Osteocyte (in vitro differentiated cells): ENCODE measurements around the gene NCK2. TPM values are rescaled to one million over a fixed set of nuclear protein-coding genes. Genes with fewer than 3 reads are reported as not detected.
"Not testable (repeated sequence)": the region's sequence is repeated elsewhere in the genome, so short reads cannot be mapped to it uniquely, and the experiment has no call there.

Experiments used
- DNase-seq: peaks from one replicate; pipeline ENCODE4 v3.0.0; 2021; ENCODE audit warnings: mixed read lengths; ENCODE audit not compliant: unreplicated experiment; ENCODE audit errors: extremely low spot score
- H3K27ac Mint-ChIP-seq: one replicate; pipeline ENCODE4 v1.8.0; 2021; ENCODE audit warnings: mild to moderate bottlenecking, mixed read lengths; ENCODE audit not compliant: unreplicated experiment
- H3K27me3 Mint-ChIP-seq: one replicate; pipeline ENCODE4 v1.8.0; 2021; ENCODE audit warnings: mixed read lengths; ENCODE audit not compliant: unreplicated experiment
- H3K36me3 Mint-ChIP-seq: one replicate; pipeline ENCODE4 v1.8.0; 2021; ENCODE audit warnings: mixed read lengths; ENCODE audit not compliant: unreplicated experiment
- H3K4me1 Mint-ChIP-seq: one replicate; pipeline ENCODE4 v1.8.0; 2021; ENCODE audit warnings: mixed read lengths; ENCODE audit not compliant: unreplicated experiment
- H3K4me3 Mint-ChIP-seq: one replicate; pipeline ENCODE4 v1.8.0; 2021; ENCODE audit warnings: mild to moderate bottlenecking, moderate library complexity, mixed read lengths; ENCODE audit not compliant: unreplicated experiment
- H3K9me3 Mint-ChIP-seq: one replicate; pipeline ENCODE4 v1.8.0; 2021; ENCODE audit warnings: mixed read lengths; ENCODE audit not compliant: unreplicated experiment
- CTCF ChIP-seq: fragments of 200-600 bp; sonication (generic); IDR thresholded peaks from 2 replicates; pipeline ENCODE4 v1.5.0; 2021; ENCODE audit warnings: antibody characterized with exemption, mild to moderate bottlenecking, moderate library complexity
- total RNA-seq: library from RNA; stranded (reverse); gene quantifications from 2 replicates; pipeline ENCODE4 v1.2.1, GENCODE V29; 2021

NCK2 gene
- total RNA-seq, 1 donor from 2014 or later: 39.5 TPM

GRCh38 chr2:105755895-105756294, 11.2 kb downstream of the NCK2 start:
- Mint-ChIP-seq H3K36me3 (peaks cover 2% of the 10 kb centered on the region), H3K27me3 (no peaks in the 10 kb centered on the region), H3K4me1 (peaks cover 27% of the 10 kb centered on the region), H3K9me3 (no peaks in the 10 kb centered on the region), H3K4me3 (no peak overlapping the region), H3K27ac (no peak overlapping the region)
- no peak for DNase-seq
- TF ChIP-seq CTCF: no peak

- H3K4me1 Mint-ChIP-seq: peaks cover 27% of the 10 kb centered on the region
- no peaks in the 10 kb centered on the region for H3K9me3 Mint-ChIP-seq
- no peaks in the 10 kb centered on the region for H3K27me3 Mint-ChIP-seq
- H3K27ac Mint-ChIP-seq: no peak overlapping the region
- no peak overlapping the region for H3K4me3 Mint-ChIP-seq
- TF ChIP-seq CTCF: no peak
- DNase-seq: no peak
- peaks cover 2% of the 10 kb centered on the region for H3K36me3 Mint-ChIP-seq
Observed at GRCh38 chr2:105756435-105756834, 11.7 kb downstream of the NCK2 start.

- H3K4me1 Mint-ChIP-seq: peaks cover 30% of the 10 kb centered on the region
- H3K9me3 Mint-ChIP-seq, H3K27me3 Mint-ChIP-seq, DNase-seq, H3K36me3 Mint-ChIP-seq, H3K27ac Mint-ChIP-seq, H3K4me3 Mint-ChIP-seq: not testable (repeated sequence)
Observed at GRCh38 chr2:105756865-105757264, 12.2 kb downstream of the NCK2 start.

GRCh38 chr2:105757433-105757832, 12.7 kb downstream of the NCK2 start:
- Mint-ChIP-seq H3K4me1 (peaks cover 36% of the 10 kb centered on the region), H3K27ac (no peak overlapping the region), H3K4me3 (no peak overlapping the region), H3K36me3 (peaks cover 2% of the 10 kb centered on the region), H3K27me3 (no peaks in the 10 kb centered on the region), H3K9me3 (no peaks in the 10 kb centered on the region)
- DNase-seq: no peak
- no peak for TF ChIP-seq CTCF

- TF ChIP-seq CTCF: no peak
- no peak overlapping the region for H3K27ac Mint-ChIP-seq
- H3K9me3 Mint-ChIP-seq: no peaks in the 10 kb centered on the region
- peaks cover 33% of the 10 kb centered on the region for H3K4me1 Mint-ChIP-seq
- no peaks in the 10 kb centered on the region for H3K36me3 Mint-ChIP-seq
- no peak overlapping the region for H3K4me3 Mint-ChIP-seq
- no peak for DNase-seq
- H3K27me3 Mint-ChIP-seq: no peaks in the 10 kb centered on the region
Observed at GRCh38 chr2:105760191-105760590, 15.5 kb downstream of the NCK2 start.
